Lung (tissue), 12 donors: ENCODE results near the gene LRRC75A. TPM values are rescaled to one million over a fixed set of nuclear protein-coding genes. Genes with fewer than 3 reads are reported as not detected.

Experiments
- ATAC-seq: fragments of 200-7000 bp; cut with Tn5 transposase; one replicate; pipeline ENCODE4 v1.9.1; 2020; ENCODE audit warnings: moderate number of reproducible peaks; ENCODE audit not compliant: insufficient read depth, low FRiP score
- DNase-seq, 3 donors: peaks; one replicate each; pipeline ENCODE4 v3.0.0-alpha.2; 2013 to 2017
- H3K27ac ChIP-seq, 2 donors: one replicate each; pipeline ENCODE4 v1.5.1; 2013; ENCODE audit warnings: mild to moderate bottlenecking in 2 of 2, moderate library complexity in 2 of 2, control low read depth in 1 of 2, inconsistent platforms in 1 of 2, low read depth in 1 of 2, low read length in 1 of 2
- H3K27me3 ChIP-seq, 3 donors: one replicate each; pipeline ENCODE4 v1.5.1; 2013; ENCODE audit warnings: low read length in 2 of 3; ENCODE audit not compliant: control insufficient read depth in 3 of 3, insufficient read depth in 3 of 3
- H3K36me3 ChIP-seq, 4 donors: one replicate each; pipeline ENCODE4 v1.5.1; 2013; ENCODE audit warnings: low read length in 4 of 4, mild to moderate bottlenecking in 1 of 4, moderate library complexity in 1 of 4; ENCODE audit not compliant: control insufficient read depth in 4 of 4, insufficient read depth in 4 of 4
- H3K4me1 ChIP-seq, 5 donors: one replicate each; pipeline ENCODE4 v1.5.1; 2013; ENCODE audit warnings: low read length in 5 of 5, mild to moderate bottlenecking in 2 of 5, moderate library complexity in 1 of 5; ENCODE audit not compliant: control insufficient read depth in 5 of 5, insufficient read depth in 5 of 5
- H3K4me3 ChIP-seq: one replicate; pipeline ENCODE4 v1.5.1; 2013; ENCODE audit warnings: mild to moderate bottlenecking, control low read depth, moderate library complexity
- H3K9ac ChIP-seq, 2 donors: one replicate each; pipeline ENCODE4 v1.5.1; 2013; ENCODE audit warnings: low read length in 2 of 2, control low read depth in 1 of 2; ENCODE audit not compliant: insufficient read depth in 1 of 2
- H3K9me3 ChIP-seq, 4 donors: one replicate each; pipeline ENCODE4 v1.5.1; 2013; ENCODE audit warnings: low read length in 3 of 4, mild to moderate bottlenecking in 1 of 4, moderate library complexity in 1 of 4; ENCODE audit not compliant: control insufficient read depth in 4 of 4, insufficient read depth in 3 of 4
- CTCF ChIP-seq: IDR thresholded peaks from 2 replicates; pipeline ENCODE4 v1.5.1; 2012; ENCODE audit warnings: mild to moderate bottlenecking; ENCODE audit errors: control extremely low read depth, extremely low read depth
- WGBS, 2 donors: extraction: QIAGEN DNeasy Blood & Tissue Kit; methylation state at CpG; one replicate each; pipeline ENCODE4 v1.1.7; 2013; 5-methylcytosine and 5-hydroxymethylcytosine counted together
- polyA plus RNA-seq, 2 donors: library from polyadenylated mRNA; stranded (reverse); fragments of 200-250 nt; gene quantifications; one replicate each; pipeline ENCODE4 v1.2.1, GENCODE V29; 2013
- total RNA-seq, 2 donors: library from RNA; depleted of rRNA in 1 of 2; stranded (reverse); fragments of >200 nt in 1 of 2; gene quantifications; one replicate each; pipeline ENCODE4 v1.2.1, GENCODE V29; 2014 to 2021
- donor health status: control.
- donor health status: control.
- donor health status: Bipolar disorder and iron deficiency.
- donor health status: healthy.
- donor health status: DM: yes; HTN: yes; CAD: no.

Gene LRRC75A
- total and polyA plus RNA-seq, 4 donors = 0.68 to 3.4 (median 2.4) TPM

GRCh38 chr17:16511593-16511992 lies 19.6 kb upstream of the LRRC75A start:
- peaks cover 0 to 3% (median 0%) of the 10 kb centered on the region in 3 donors for H3K27me3 ChIP-seq
- no peak for DNase-seq
- H3K27ac ChIP-seq = no peak overlapping the region
- 85 to 89% methylated on average over 1 of the region's 1 CpG for WGBS, 2 donors
- TF ChIP-seq CTCF = no peak
- H3K9ac ChIP-seq = no peak overlapping the region
- H3K4me1 ChIP-seq = peaks cover 0 to 2% (median 0%) of the 10 kb centered on the region in 5 donors
- no peak overlapping the region for H3K4me3 ChIP-seq
- no peak for ATAC-seq
- H3K36me3 ChIP-seq = no peaks in the 10 kb centered on the region
- H3K9me3 ChIP-seq = no peaks in the 10 kb centered on the region

GRCh38 chr17:16507918-16508533 lies 16.0 kb upstream of the LRRC75A start:
- Histone ChIP-seq H3K36me3 (no peaks in the 10 kb centered on the region), H3K9ac (no peak overlapping the region), H3K27me3 (no peaks in the 10 kb centered on the region), H3K27ac (no peak overlapping the region), H3K9me3 (no peaks in the 10 kb centered on the region), H3K4me1 (no peaks in the 10 kb centered on the region), H3K4me3 (no peak overlapping the region)
- 69 to 71% methylated on average over 8 of the region's 8 CpGs for WGBS, 2 donors
- ATAC-seq (no peak), DNase-seq (no peak)
- TF ChIP-seq CTCF = no peak

GRCh38 chr17:16506188-16506587 lies 14.2 kb upstream of the LRRC75A start:
- Histone ChIP-seq H3K36me3 (no peaks in the 10 kb centered on the region), H3K27ac (no peak overlapping the region), H3K9ac (no peak overlapping the region), H3K27me3 (peaks cover 0 to 2% (median 0%) of the 10 kb centered on the region in 3 donors), H3K9me3 (no peaks in the 10 kb centered on the region), H3K4me1 (no peaks in the 10 kb centered on the region), H3K4me3 (no peak overlapping the region)
- ATAC-seq (no peak), DNase-seq (no peak)
- 92 to 93% methylated on average over 3 of the region's 3 CpGs for WGBS, 2 donors
- TF ChIP-seq CTCF = no peak

- no peak overlapping the region for H3K4me3 ChIP-seq
- no peaks in the 10 kb centered on the region for H3K9me3 ChIP-seq
- DNase-seq = no peak
- 83 to 90% methylated on average over 3 of the region's 3 CpGs for WGBS, 2 donors
- no peak for ATAC-seq
- no peaks in the 10 kb centered on the region for H3K36me3 ChIP-seq
- no peak overlapping the region for H3K27ac ChIP-seq
- H3K9ac ChIP-seq = no peak overlapping the region
- peaks cover 0 to 2% (median 0%) of the 10 kb centered on the region in 3 donors for H3K27me3 ChIP-seq
- H3K4me1 ChIP-seq = no peaks in the 10 kb centered on the region
- TF ChIP-seq CTCF = no peak
These were observed 13.0 kb upstream of the LRRC75A start for GRCh38 chr17:16504984-16505383.
